Right lobe of liver (tissue), 6 donors: ENCODE results near the gene TDRD12. TPM values are rescaled to one million over a fixed set of nuclear protein-coding genes. Genes with fewer than 3 reads are reported as not detected.

ENCODE experiments used
- ATAC-seq, 4 donors: fragments of 200-7000 bp; cut with Tn5 transposase; one replicate each; pipeline ENCODE4 v1.9.1; 2020; ENCODE audit warnings: mild to moderate bottlenecking in 4 of 4, moderate library complexity in 4 of 4
- DNase-seq, 3 donors: peaks; one replicate each; pipeline ENCODE4 v3.0.0-alpha.2; 2020
- H3K27ac ChIP-seq, 3 donors: fragments of 200-600 bp; one replicate each; pipeline ENCODE4 v1.8.0; 2022
- H3K27me3 ChIP-seq, 2 donors: fragments of 200-600 bp; one replicate each; pipeline ENCODE4 v1.8.0; 2022
- H3K36me3 ChIP-seq, 4 donors: fragments of 200-600 bp; sonication (generic) in 1 of 4; one replicate each; pipeline versions ENCODE4 v1.5.1 to v1.8.0; 2017 to 2022; ENCODE audit warnings: control low read depth in 1 of 4
- H3K4me1 ChIP-seq, 4 donors: fragments of 200-600 bp; sonication (generic) in 1 of 4; one replicate each; pipeline versions ENCODE4 v1.5.1 to v1.8.0; 2017 to 2022; ENCODE audit warnings: control low read depth in 1 of 4
- H3K4me3 ChIP-seq, 3 donors: fragments of 200-600 bp; one replicate each; pipeline ENCODE4 v1.8.0; 2022
- H3K9me3 ChIP-seq, 4 donors: fragments of 200-600 bp; sonication (generic) in 1 of 4; one replicate each; pipeline versions ENCODE4 v1.5.1 to v1.8.0; 2017 to 2022; ENCODE audit warnings: control low read depth in 1 of 4
- CTCF ChIP-seq, 4 donors: fragments of 200-600 bp in 3 of 4; fragments of 450-650 bp in 1 of 4; IDR thresholded peaks; one replicate each; pipeline versions ENCODE4 v1.5.1 to v1.8.0; 2016 to 2022; ENCODE audit warnings: antibody characterized with exemption in 4 of 4, mild to moderate bottlenecking in 2 of 4
- POLR2A ChIP-seq: fragments of 450-650 bp; IDR thresholded peaks from one replicate; pipeline ENCODE4 v1.6.1; 2017; ENCODE audit warnings: antibody characterized with exemption, mild to moderate bottlenecking
- WGBS: methylation state at CpG from one replicate; pipeline ENCODE4 v1.1.6; 2018; ENCODE audit warnings: low coverage, low lambda C conversion rate; ENCODE audit not compliant: insufficient coverage; ENCODE audit errors: missing lambda C conversion rate; 5-methylcytosine and 5-hydroxymethylcytosine counted together
- intact Hi-C, 2 donors: fragments of 100-400 bp; cut with DNase I; formaldehyde crosslinking; loops; one replicate each; pipeline versions ENCODE4 v1.11.2 to v1.14.1; 2022
- total RNA-seq, 6 experiments: library from RNA; depleted of rRNA in 2 of 6; stranded (reverse); fragments of >200 nt in 2 of 6; fragmentation: NEBNext Ultra II Directional in 3 of 6; extraction: Animal tissue kit (Norgen Biotek cat#: 25700) in 3 of 6; gene quantifications; one replicate each; pipeline versions ENCODE4 v1.1.0 to v1.2.4, GENCODE V29; 2016 to 2023
- donor health status: DM: no; HTN: yes; CAD: no.
- donor health status: DM: no; HTN: no; CAD: no.
- donor health status: DM: no; HTN: no; CAD: no.
- donor health status: DM: no; HTN: yes; CAD: no.
- donor health status: DM: no; HTN: yes; CAD: no.

The TDRD12 gene
- total RNA-seq, 6 experiments from 2014 or later: 0.17 TPM; not detected in 5

GRCh38 chr19:32808236-32808635 is 88.7 kb downstream of the TDRD12 start:
- H3K36me3 ChIP-seq: no peaks in the 10 kb centered on the region
- DNase-seq (no peak), ATAC-seq (no peak)
- intact Hi-C loops: no loop called here
- no peak overlapping the region for H3K4me3 ChIP-seq
- 60% methylated on average over 1 of the region's 4 CpGs for WGBS
- no peaks in the 10 kb centered on the region for H3K9me3 ChIP-seq
- no peaks in the 10 kb centered on the region for H3K27me3 ChIP-seq
- TF ChIP-seq POLR2A (no peak), CTCF (IDR thresholded peaks at IDR 0.05) (no peak)
- no peak overlapping the region for H3K27ac ChIP-seq
- no peaks in the 10 kb centered on the region for H3K4me1 ChIP-seq

GRCh38 chr19:32809254-32809653 is 89.7 kb downstream of the TDRD12 start:
- H3K27ac ChIP-seq: no peak overlapping the region
- no peak for DNase-seq
- WGBS: no CpG with 5 or more reads among the region's 5 CpGs
- H3K36me3 ChIP-seq: no peaks in the 10 kb centered on the region
- no peaks in the 10 kb centered on the region for H3K9me3 ChIP-seq
- peak in 3 of 4 donors; percentile 17 to 26 (median 20) for ATAC-seq
- no peaks in the 10 kb centered on the region for H3K4me1 ChIP-seq
- H3K4me3 ChIP-seq: no peak overlapping the region
- intact Hi-C loops: no loop called here
- TF ChIP-seq POLR2A (no peak), CTCF (IDR thresholded peaks at IDR 0.05) (no peak)
- H3K27me3 ChIP-seq: no peaks in the 10 kb centered on the region

- H3K9me3 ChIP-seq: no peaks in the 10 kb centered on the region
- intact Hi-C loops: no loop called here
- no peaks in the 10 kb centered on the region for H3K27me3 ChIP-seq
- ATAC-seq (peak in 1 of 4 donors; percentile 32), DNase-seq (no peak)
- 29% methylated on average over 3 of the region's 3 CpGs for WGBS
- no peak for TF ChIP-seq POLR2A
- no peak for TF ChIP-seq CTCF (IDR thresholded peaks at IDR 0.05)
- H3K4me1 ChIP-seq: no peaks in the 10 kb centered on the region
- no peak overlapping the region for H3K27ac ChIP-seq
- no peaks in the 10 kb centered on the region for H3K36me3 ChIP-seq
- H3K4me3 ChIP-seq: no peak overlapping the region
Measured at GRCh38 chr19:32809754-32810153, 90.2 kb downstream of the TDRD12 start.

GRCh38 chr19:32810452-32810851 is 90.9 kb downstream of the TDRD12 start:
- Histone ChIP-seq H3K27me3 (no peaks in the 10 kb centered on the region), H3K4me3 (no peak overlapping the region), H3K36me3 (no peaks in the 10 kb centered on the region), H3K4me1 (no peaks in the 10 kb centered on the region), H3K9me3 (no peaks in the 10 kb centered on the region), H3K27ac (no peak overlapping the region)
- intact Hi-C loops: no loop called here
- 46% methylated on average over 9 of the region's 9 CpGs for WGBS
- ATAC-seq (peak in 1 of 4 donors; percentile 50), DNase-seq (no peak)
- TF ChIP-seq POLR2A: no peak
- TF ChIP-seq CTCF (IDR thresholded peaks at IDR 0.05): no peak

- DNase-seq (no peak), ATAC-seq (no peak)
- 84% methylated on average over 11 of the region's 11 CpGs for WGBS
- no peaks in the 10 kb centered on the region for H3K4me1 ChIP-seq
- no peaks in the 10 kb centered on the region for H3K9me3 ChIP-seq
- no peak overlapping the region for H3K27ac ChIP-seq
- TF ChIP-seq POLR2A (no peak), CTCF (IDR thresholded peaks at IDR 0.05) (no peak)
- no peaks in the 10 kb centered on the region for H3K27me3 ChIP-seq
- no peaks in the 10 kb centered on the region for H3K36me3 ChIP-seq
- intact Hi-C loops: no loop called here
- no peak overlapping the region for H3K4me3 ChIP-seq
Measured at GRCh38 chr19:32811151-32811550, 91.6 kb downstream of the TDRD12 start.
